ENCODE results near the gene OGFR.

Gene OGFR

GRCh38 chr20:62759981-62760431 lies 44.6 kb upstream of the OGFR start:
- Histone ChIP-seq H3K9me3 (ENCODE audit: control insufficient read depth, insufficient read depth, low read depth, low read length) (no peaks in the 10 kb centered on the region), H3K4me1 (ENCODE audit: control insufficient read depth, insufficient read depth, low read length) (no peaks in the 10 kb centered on the region), H3K36me3 (ENCODE audit: control insufficient read depth in 2 of 2, insufficient read depth in 1 of 2, low read length in 2 of 2) (no peaks in the 10 kb centered on the region), H3K4me3 (ENCODE audit: low read depth, low read length) (no peak overlapping the region), H3K27ac (ENCODE audit: extremely low read depth, low read depth, low read length) (no peak overlapping the region)
- TF ChIP-seq TRIM28 (IDR thresholded peaks at IDR 0.05; ENCODE audit: borderline replicate concordance, low read length) (no peak), ZNF138 (tag by site-specific recombination; IDR thresholded peaks at IDR 0.05; ENCODE audit: borderline replicate concordance) (no peak), ZNF549 (tag by site-specific recombination; IDR thresholded peaks at IDR 0.05) (no peak), ZNF112 (tag by site-specific recombination; IDR thresholded peaks at IDR 0.05) (no peak), ZNF16 (tag by site-specific recombination; IDR thresholded peaks at IDR 0.05; ENCODE audit: low read depth) (no peak), ZNF280C (tag by site-specific recombination; IDR thresholded peaks at IDR 0.05) (no peak), ZNF501 (tag by site-specific recombination; IDR thresholded peaks at IDR 0.05) (no peak), ZNF624 (tag by site-specific recombination; IDR thresholded peaks at IDR 0.05) (no peak), ZNF19 (tag by site-specific recombination; IDR thresholded peaks at IDR 0.05; ENCODE audit: low read depth) (no peak), SALL2 (tag by site-specific recombination; IDR thresholded peaks at IDR 0.05; ENCODE audit: borderline replicate concordance) (no peak), ZNF768 (tag by site-specific recombination; IDR thresholded peaks at IDR 0.05) (no peak), ZNF830 (tag by site-specific recombination; IDR thresholded peaks at IDR 0.05; ENCODE audit: low read depth) (no peak), GLIS1 (tag by site-specific recombination; IDR thresholded peaks at IDR 0.05) (no peak), KLF7 (tag by site-specific recombination; IDR thresholded peaks at IDR 0.05; ENCODE audit: borderline replicate concordance) (no peak), BCL11A (tag by site-specific recombination; IDR thresholded peaks at IDR 0.05; ENCODE audit: low read depth) (no peak), ZNF555 (tag by site-specific recombination; conservative IDR thresholded peaks at IDR 0.05) (no peak), ZNF362 (tag by site-specific recombination; IDR thresholded peaks at IDR 0.05) (no peak), ZNF155 (tag by site-specific recombination; IDR thresholded peaks at IDR 0.05) (no peak), ZBTB44 (tag by site-specific recombination; IDR thresholded peaks at IDR 0.05) (no peak)
- ChIA-PET CTCF (no interaction called here), POLR2A (no interaction called here)

- POLR2A ChIA-PET: no interaction called here
Observed at GRCh38 chr20:62760471-62760855, 44.2 kb upstream of the OGFR start.

More at GRCh38 chr20:62760471-62760855, 44.2 kb upstream of the OGFR start:
- Histone ChIP-seq H3K9me3 (ENCODE audit: control insufficient read depth, insufficient read depth, low read depth, low read length) (no peaks in the 10 kb centered on the region), H3K4me1 (ENCODE audit: control insufficient read depth, insufficient read depth, low read length) (no peaks in the 10 kb centered on the region), H3K27ac (ENCODE audit: extremely low read depth, low read depth, low read length) (no peak overlapping the region), H3K4me3 (ENCODE audit: low read depth, low read length) (no peak overlapping the region), H3K36me3 (ENCODE audit: control insufficient read depth in 2 of 2, insufficient read depth in 1 of 2, low read length in 2 of 2) (no peaks in the 10 kb centered on the region)
- TF ChIP-seq MZF1 (tag by site-specific recombination; IDR thresholded peaks at IDR 0.05; ENCODE audit: borderline replicate concordance) (no peak), TCF7L2 (IDR thresholded peaks at IDR 0.05; ENCODE audit: borderline replicate concordance, low read depth, low read length) (no peak)
- CTCF ChIA-PET: no interaction called here
